Stimulated activated CD8-positive, alpha-beta memory T cell treated with anti-CD3 and anti-CD28 coated beads, Interleukin-4, amount 100 ng/mL, for 4 hours (primary cell): ENCODE results near the gene ZNHIT1.
"Not testable (repeated sequence)": the region's sequence is repeated elsewhere in the genome, so short reads cannot be mapped to it uniquely, and the experiment has no call there.

Experiments used
- DNase-seq, 2 donors: peaks; one replicate each; pipeline ENCODE4 v3.0.0-alpha.2; 2020; ENCODE audit warnings: low read depth in 2 of 2, low spot score in 1 of 2

The ZNHIT1 gene

GRCh38 chr7:101186844-101187428, 31.0 kb upstream of the ZNHIT1 start:
- DNase-seq, result no peak

GRCh38 chr7:101189109-101189508, 28.9 kb upstream of the ZNHIT1 start:
- no peak for DNase-seq

DNA sequence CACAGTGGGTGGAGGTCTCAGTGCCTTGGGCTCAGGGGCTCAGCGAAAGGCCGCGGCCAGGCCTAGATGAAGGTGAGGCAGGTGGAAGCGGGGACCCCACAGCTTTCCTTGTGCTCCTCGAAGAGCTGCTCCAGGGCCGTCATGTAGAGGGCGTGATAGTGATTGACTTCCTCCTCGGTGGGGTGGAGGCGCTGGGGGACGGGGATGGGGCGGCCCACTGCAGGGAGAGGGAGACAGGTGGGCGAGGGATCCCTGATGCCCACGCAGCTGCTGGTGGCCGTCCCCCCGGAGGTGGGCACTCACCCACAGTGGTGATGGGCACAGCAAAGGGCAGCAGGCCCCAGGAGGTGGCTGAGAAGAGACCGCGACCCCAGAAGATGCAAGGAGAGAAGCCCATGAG, 22.1 kb upstream of the ZNHIT1 start:
- no peak for DNase-seq

- no peak for DNase-seq
Measured at GRCh38 chr7:101197991-101198390, 20.0 kb upstream of the ZNHIT1 start.

- DNase-seq, result no peak
Measured at GRCh38 chr7:101198476-101198875, 19.5 kb upstream of the ZNHIT1 start.

DNA sequence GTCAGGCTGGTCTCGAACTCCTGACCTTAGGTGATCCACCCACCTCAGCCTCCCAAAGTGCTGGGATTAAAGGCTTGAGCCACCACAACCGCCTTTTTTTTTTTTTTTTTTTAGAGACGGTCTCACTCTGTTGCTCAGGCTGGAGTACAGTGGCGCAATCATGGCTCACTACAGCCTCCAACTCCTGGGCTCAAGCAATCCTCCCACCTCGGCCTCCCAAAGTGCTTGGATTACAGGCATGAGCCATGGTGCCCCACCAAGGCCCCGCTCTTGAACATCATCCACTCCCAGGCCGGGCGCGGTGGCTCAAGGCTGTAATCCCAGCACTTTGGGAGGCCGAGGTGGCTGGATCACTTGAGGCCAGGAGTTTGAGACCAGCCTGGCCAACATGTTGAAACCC, 18.4 kb upstream of the ZNHIT1 start:
- not testable (repeated sequence) for DNase-seq

DNA sequence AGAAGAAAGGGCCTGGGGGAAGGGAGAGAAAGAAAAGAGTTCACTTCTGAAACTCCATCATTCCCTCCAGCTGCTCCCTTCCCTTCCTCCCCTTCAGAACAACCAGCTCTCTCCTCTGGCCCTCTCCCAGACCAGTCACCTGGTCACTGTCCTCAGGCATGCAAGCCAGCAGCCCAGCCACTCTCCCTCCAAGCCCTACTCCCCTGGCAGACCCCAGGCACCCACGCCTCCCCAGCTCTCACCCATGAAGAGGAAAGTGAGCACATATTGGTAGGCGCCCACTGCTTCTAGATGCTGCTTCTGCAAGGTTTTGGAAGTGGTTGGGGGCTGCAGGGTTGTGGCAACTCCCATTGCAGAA, 17.5 kb upstream of the ZNHIT1 start:
- no peak for DNase-seq

GRCh38 chr7:101200862-101201599, 16.9 kb upstream of the ZNHIT1 start, which contains the start of gene MOGAT3:
MOGAT3 (minus strand) TSS chr7:101201036; CDS start chr7:101200854, 182 bp downstream.
- no peak for DNase-seq

DNA sequence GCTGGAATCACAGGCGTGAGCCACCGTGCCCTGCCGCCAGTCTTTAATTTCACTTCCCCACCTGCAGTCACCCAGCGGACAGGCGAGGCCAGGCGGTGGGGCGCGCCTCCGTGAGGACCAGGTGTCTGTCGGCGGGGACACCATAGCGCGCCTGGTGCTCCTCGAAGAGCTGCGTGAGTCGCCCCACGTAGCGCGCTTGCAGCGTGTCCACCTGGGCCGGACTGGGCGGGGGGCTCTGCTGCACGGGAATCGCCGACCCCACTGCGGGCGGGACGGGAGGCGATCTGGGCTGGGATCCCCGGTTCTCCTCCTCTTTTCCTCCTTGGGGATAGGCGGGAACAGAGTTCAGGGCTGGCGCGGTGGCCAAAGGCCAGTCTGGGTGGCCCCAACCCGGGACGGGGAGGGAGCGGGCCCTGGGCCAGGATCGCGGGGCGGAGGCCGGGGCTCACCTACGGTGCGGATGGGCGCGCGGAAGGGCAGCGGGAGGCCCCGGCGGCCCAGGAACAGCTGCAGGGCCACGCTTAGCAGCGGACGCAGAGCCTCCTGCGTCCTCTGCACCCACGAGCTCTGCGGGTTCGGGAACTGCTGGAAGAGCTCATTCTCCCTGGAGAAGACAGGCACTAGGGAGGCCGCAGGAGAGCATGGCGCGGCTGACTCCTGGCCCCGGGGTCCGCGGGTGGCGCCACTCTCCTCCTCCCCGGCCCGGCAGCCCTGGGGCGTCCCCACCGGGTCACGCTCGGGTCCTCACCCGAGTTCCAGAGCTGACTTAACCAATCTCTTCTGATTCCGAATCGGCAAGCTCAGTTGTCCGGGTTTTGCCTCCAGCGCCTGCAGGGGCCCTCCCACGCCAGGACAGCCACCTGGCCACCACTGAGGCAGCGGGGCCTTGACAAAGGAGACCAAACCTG, 16.0 kb upstream of the ZNHIT1 start:
- no peak for DNase-seq

DNA sequence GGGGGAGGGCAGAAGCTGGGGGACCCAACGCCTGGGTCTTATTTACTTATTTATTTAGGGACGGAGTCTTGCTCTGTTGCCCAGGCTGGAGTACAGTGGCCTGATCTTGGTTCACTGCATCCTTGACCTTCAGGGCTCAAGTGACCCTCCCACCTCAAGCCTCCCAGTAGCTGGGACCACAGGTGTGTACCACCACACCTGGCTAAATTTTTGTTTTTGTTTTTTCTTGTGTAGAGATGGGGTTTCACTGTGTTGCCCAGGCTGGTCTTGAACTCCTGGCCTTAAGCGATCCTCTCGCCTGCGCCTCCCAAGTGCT, 15.4 kb upstream of the ZNHIT1 start:
- DNase-seq, result no peak

DNA sequence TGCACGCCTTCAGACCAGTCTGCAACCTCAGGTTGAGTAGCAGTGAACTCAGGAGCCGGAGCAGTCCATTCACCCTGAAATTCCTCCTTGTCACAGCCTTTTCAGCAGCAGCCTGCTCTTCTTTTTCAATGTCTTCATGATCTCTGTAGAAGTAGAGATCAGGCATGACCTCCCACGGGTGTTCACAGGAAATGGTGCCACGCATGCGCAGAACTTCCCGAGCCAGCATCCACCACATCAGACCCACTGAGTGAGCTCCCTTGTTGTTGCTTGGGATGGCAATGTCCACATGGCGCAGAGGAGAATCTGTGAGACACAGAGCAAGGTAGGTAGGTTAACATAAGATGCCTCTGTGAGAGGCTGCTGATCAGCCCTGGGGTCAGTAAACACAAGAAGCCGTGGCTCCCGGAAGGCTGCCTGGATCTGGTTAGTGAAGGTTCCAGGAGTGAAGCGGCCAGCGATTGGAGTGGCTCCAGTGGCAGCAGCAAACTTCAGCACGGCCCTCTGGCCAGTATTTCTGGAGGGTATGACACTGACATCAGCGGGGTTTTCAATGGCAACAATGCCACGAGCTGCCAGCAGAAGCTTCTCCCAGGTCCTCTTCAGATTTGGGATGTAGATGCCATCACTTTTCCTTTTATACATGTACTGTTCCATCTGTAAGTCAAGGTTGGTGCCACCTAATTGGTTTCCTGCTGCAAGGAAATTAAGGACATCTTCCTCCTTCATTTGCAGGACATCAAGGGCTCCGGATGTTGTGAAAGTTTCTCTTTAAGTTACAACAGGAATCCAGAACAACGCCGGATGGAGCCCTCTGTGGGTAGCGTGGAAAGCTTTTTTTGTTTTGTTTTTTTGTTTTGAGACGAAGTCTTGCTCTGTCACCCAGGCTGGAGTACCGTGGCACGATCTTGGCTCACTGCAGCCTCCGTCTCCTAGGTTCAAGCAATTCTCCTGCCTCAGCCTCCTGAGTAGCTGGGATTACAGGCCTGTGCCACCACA, 13.9 kb upstream of the ZNHIT1 start:
- DNase-seq, result not testable (repeated sequence)

- DNase-seq, result no peak
Measured at GRCh38 chr7:101205901-101206664, 11.9 kb upstream of the ZNHIT1 start.

DNA sequence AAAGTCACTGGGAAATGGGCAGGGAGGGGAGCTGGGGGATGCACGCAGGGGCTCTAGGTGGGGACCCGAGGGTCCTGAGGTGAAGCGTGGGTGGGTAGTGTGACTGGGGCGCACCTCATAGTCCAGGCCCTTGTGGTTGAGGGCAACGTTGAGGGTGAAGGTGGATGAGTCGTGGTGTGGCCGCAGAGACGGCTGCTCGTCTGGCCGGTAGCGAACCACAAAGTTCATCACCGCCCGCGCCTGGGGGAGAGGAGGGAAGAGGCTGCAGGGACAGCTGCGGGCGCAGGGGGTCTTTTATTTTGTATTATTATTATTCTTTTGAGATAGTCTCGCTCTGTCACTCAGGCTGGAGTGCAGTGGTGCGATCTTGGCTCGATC, 11.3 kb upstream of the ZNHIT1 start:
- DNase-seq, result no peak

- DNase-seq, result no peak
Measured at GRCh38 chr7:101207459-101207858, 10.5 kb upstream of the ZNHIT1 start.

GRCh38 chr7:101208794-101209193, 9.2 kb upstream of the ZNHIT1 start:
- no peak for DNase-seq

- no peak for DNase-seq
Measured at GRCh38 chr7:101210143-101210542, 7.8 kb upstream of the ZNHIT1 start.

DNA sequence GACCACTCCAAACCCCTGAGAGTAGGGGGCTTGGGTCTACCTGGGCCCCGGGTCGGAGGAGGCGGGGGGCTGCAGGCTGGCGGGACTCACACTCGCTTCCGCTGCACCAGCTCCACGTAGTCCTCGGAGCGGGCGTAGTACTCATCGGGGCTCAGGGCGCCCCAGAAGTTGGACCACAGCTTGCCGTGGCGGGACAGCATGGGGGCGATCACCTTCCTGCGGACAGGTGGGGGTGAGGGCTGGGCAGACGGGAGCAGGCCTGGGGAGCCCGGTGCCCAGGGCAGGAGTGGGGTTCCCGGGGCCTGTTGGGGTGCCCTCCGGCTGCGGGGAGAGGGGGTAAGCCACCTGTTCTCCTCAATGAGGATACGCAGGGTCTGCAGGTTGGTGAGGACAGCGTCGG, 6.5 kb upstream of the ZNHIT1 start:
- DNase-seq, result no peak

DNA sequence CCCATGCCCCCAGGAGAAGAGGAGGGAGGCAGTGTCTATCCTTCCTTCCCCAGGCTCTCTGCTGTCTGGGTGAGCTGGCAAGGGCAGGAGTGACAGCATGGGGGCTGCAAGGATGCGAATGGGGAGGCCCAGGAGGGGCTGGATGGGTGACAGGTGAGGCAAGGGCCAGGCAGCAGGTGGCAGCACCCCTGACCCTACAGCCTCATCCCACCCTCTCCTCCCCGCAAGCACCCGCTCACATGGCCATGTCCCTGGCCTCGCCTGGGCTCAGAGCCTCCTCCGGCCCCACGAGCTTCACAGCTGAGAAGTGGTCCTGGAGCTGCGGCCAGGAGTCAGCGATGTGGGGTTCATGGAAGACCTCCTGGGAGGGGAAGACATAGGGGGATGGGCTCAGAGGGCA, 6.0 kb upstream of the ZNHIT1 start:
- no peak for DNase-seq

- DNase-seq, result no peak
Measured at GRCh38 chr7:101216001-101216859, 1.7 kb upstream of the ZNHIT1 start.
